ENCODE measurements around the gene RNFT2.

The RNFT2 gene

GRCh38 chr12:116820064-116820656, 82.0 kb downstream of the RNFT2 start:
- Histone ChIP-seq H3K4me1 (ENCODE audit: control insufficient read depth in 1 of 2, insufficient read depth in 1 of 2, low read depth in 1 of 2, low read length in 1 of 2) (peaks cover 11 to 15% of the 10 kb centered on the region in 2 experiments), H3K36me3 (no peaks in the 10 kb centered on the region), H3K4me3 (ENCODE audit: low read depth in 1 of 2, low read length in 1 of 2) (no peak overlapping the region), H3K9me3 (no peaks in the 10 kb centered on the region), H3K27ac (no peak overlapping the region), H3K27me3 (peaks cover 34% of the 10 kb centered on the region)
- no peak for TF ChIP-seq CTCF (IDR thresholded peaks at IDR 0.05)

DNA sequence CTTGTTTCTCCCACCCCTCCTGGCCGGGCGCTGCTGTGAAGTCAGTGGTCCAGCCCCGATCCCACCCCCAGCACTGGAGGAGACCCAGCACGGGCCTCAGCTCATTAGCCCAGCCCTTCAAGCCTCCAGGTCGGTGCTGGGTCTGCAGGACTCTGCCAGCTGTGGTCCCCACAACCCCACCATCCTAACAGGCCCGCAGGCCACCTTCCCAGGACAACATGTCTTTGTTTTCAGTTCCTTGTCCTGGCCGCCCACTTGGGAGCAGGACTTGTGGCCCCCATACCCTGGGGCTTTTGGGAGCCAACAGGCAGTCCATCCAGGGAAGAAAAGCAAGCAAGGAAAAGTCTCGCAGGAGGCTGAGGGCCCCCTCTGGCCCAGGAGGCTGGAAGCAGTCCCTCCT, 83.2 kb downstream of the RNFT2 start:
- TF ChIP-seq CTCF (IDR thresholded peaks at IDR 0.05), result no peak

GRCh38 chr12:116827432-116827831, 89.3 kb downstream of the RNFT2 start:
- Histone ChIP-seq H3K27ac (no peak overlapping the region), H3K9me3 (no peaks in the 10 kb centered on the region), H3K4me1 (ENCODE audit: control insufficient read depth in 1 of 2, insufficient read depth in 1 of 2, low read depth in 1 of 2, low read length in 1 of 2) (no peaks in the 10 kb centered on the region), H3K4me3 (ENCODE audit: low read depth in 1 of 2, low read length in 1 of 2) (no peak overlapping the region), H3K27me3 (peaks cover 6% of the 10 kb centered on the region), H3K36me3 (no peaks in the 10 kb centered on the region)
- no peak for TF ChIP-seq CTCF (IDR thresholded peaks at IDR 0.05)

More for the DNA sequence above, 83.2 kb downstream of the RNFT2 start:
- H3K4me3 ChIP-seq (ENCODE audit: low read depth in 1 of 2, low read length in 1 of 2), result no peak overlapping the region
- no peaks in the 10 kb centered on the region for H3K9me3 ChIP-seq
- peaks cover 34% of the 10 kb centered on the region for H3K27me3 ChIP-seq
- H3K36me3 ChIP-seq, result no peaks in the 10 kb centered on the region
- H3K4me1 ChIP-seq (ENCODE audit: control insufficient read depth in 1 of 2, insufficient read depth in 1 of 2, low read depth in 1 of 2, low read length in 1 of 2), result peaks cover 11 to 15% of the 10 kb centered on the region in 2 experiments
- no peak overlapping the region for H3K27ac ChIP-seq

GRCh38 chr12:116832353-116832752, 94.2 kb downstream of the RNFT2 start:
- H3K36me3 ChIP-seq, result no peaks in the 10 kb centered on the region
- H3K27ac ChIP-seq, result no peak overlapping the region
- TF ChIP-seq CTCF (IDR thresholded peaks at IDR 0.05), result no peak
- peaks cover 5% of the 10 kb centered on the region for H3K27me3 ChIP-seq
- no peaks in the 10 kb centered on the region for H3K4me1 ChIP-seq (ENCODE audit: control insufficient read depth in 1 of 2, insufficient read depth in 1 of 2, low read depth in 1 of 2, low read length in 1 of 2)
- no peak overlapping the region for H3K4me3 ChIP-seq (ENCODE audit: low read depth in 1 of 2, low read length in 1 of 2)
- no peaks in the 10 kb centered on the region for H3K9me3 ChIP-seq

DNA sequence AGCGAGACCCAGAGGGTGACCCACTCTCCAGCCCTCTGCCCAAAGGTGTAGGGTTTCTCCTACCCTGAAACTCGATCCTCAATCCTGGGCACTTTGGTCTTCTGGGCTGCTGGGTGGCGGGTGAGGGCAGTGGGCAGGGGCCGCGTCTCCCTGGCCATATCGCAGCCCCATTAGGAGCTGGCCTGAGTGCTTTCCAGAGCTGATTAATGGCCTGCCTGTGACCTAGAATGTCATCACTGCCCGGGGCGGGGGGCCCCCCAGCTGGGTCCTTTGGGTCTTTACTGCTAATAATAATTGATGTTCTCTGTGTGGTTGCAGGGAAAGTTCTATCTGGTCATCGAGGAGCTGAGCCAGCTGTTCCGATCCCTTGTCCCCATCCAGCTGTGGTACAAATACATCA, 95.4 kb downstream of the RNFT2 start:
- H3K9me3 ChIP-seq, result no peaks in the 10 kb centered on the region
- no peaks in the 10 kb centered on the region for H3K27me3 ChIP-seq
- no peaks in the 10 kb centered on the region for H3K36me3 ChIP-seq
- H3K27ac ChIP-seq, result no peak overlapping the region
- H3K4me1 ChIP-seq (ENCODE audit: control insufficient read depth in 1 of 2, insufficient read depth in 1 of 2, low read depth in 1 of 2, low read length in 1 of 2), result no peaks in the 10 kb centered on the region
- TF ChIP-seq CTCF (IDR thresholded peaks at IDR 0.05), result no peak
- no peak overlapping the region for H3K4me3 ChIP-seq (ENCODE audit: low read depth in 1 of 2, low read length in 1 of 2)
